Activated CD8-positive, alpha-beta T cell treated with anti-CD3 and anti-CD28 coated beads for 36 hours (primary cell): ENCODE results near the gene SGK1. TPM values are rescaled to one million over a fixed set of nuclear protein-coding genes. Genes with fewer than 3 reads are reported as not detected.

Source experiments
- ATAC-seq: fragments of 200-7000 bp; cut with Tn5 transposase; one replicate; pipeline ENCODE4 v1.10.0; 2021; ENCODE audit warnings: mild to moderate bottlenecking, moderate library complexity
- CTCF ChIA-PET: fragments of 350-600 bp; sonication (Branson Sonifier 250); formaldehyde crosslinking; loops from one replicate; lab custom pipeline; 2021; ENCODE audit warnings: antibody characterized with exemption; lab: Charles Lee
- POLR2A ChIA-PET: fragments of 350-600 bp; sonication (Branson Sonifier 250); formaldehyde crosslinking; loops from one replicate; lab custom pipeline; 2021; ENCODE audit warnings: antibody characterized with exemption; lab: Charles Lee
- DNase-seq: peaks from one replicate; pipeline ENCODE4 v3.0.0-alpha.2; 2020
- H3K27ac Mint-ChIP-seq: one replicate; pipeline ENCODE4 v1.8.0; 2021; ENCODE audit warnings: mild to moderate bottlenecking, mixed read lengths
- H3K27me3 Mint-ChIP-seq: one replicate; pipeline ENCODE4 v1.8.0; 2021; ENCODE audit warnings: mixed read lengths
- H3K36me3 Mint-ChIP-seq: one replicate; pipeline ENCODE4 v1.8.0; 2021; ENCODE audit warnings: low read depth, mixed read lengths
- H3K4me1 Mint-ChIP-seq: one replicate; pipeline ENCODE4 v1.8.0; 2021; ENCODE audit warnings: low read depth, mixed read lengths
- H3K4me3 Mint-ChIP-seq: one replicate; pipeline ENCODE4 v1.8.0; 2021; ENCODE audit warnings: mild to moderate bottlenecking, moderate library complexity, mixed read lengths
- H3K9me3 Mint-ChIP-seq: one replicate; pipeline ENCODE4 v1.8.0; 2021; ENCODE audit warnings: mixed read lengths
- intact Hi-C: fragments of 100-400 bp; cut with micrococcal nuclease; formaldehyde crosslinking; loops from one replicate; pipeline ENCODE4 v1.10.0; 2022
- total RNA-seq, 2 experiments: library from RNA; stranded (reverse); gene quantifications; one replicate each; pipeline ENCODE4 v1.2.3, GENCODE V29; 2021
- TF ChIP-seq, protein P1 (sequence below): fragments of 200-600 bp; IDR thresholded peaks from one replicate; pipeline ENCODE4 v1.8.0; 2022; ENCODE audit warnings: antibody characterized with exemption, mild to moderate bottlenecking

The SGK1 gene
- total RNA-seq, 2 experiments from 2014 or later = 46.4 to 53.4 TPM

DNA sequence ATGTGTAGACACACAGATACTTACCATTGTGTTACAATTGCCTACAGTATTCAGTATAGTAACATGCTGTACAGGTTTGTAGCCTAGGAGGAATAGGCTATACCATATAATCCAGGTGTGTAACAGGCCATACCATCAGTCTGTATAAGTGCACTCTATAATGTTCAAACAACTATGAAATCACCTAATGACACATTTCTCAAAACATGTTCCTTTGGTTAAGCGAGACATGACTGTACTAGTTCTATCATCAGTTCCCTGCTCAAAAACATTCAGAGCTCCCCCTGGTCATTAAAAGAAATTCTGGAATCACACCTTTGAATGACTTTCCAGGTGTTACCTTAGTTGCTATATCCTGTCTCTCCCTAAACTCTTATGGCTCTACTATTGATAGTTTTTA, 195.1 kb downstream of the SGK1 start:
- intact Hi-C loops = loop anchor here (10.0 kb wide), 1 partner anchor 702 kb away; no protein-coding TSS in a partner anchor
- ATAC-seq (no peak), DNase-seq (no peak)
- peaks cover 2% of the 10 kb centered on the region for H3K4me1 Mint-ChIP-seq
- no peak overlapping the region for H3K27ac Mint-ChIP-seq
- CTCF ChIA-PET = interaction anchor here (0.9 to 5.6 kb wide), 31 partner anchors 11 to 817 kb away, joined by 3 to 61 read pairs (median 6); no protein-coding TSS in a partner anchor
- no peak overlapping the region for H3K4me3 Mint-ChIP-seq
- H3K27me3 Mint-ChIP-seq = no peaks in the 10 kb centered on the region
- POLR2A ChIA-PET = no interaction called here
- TF ChIP-seq, protein P1, sequence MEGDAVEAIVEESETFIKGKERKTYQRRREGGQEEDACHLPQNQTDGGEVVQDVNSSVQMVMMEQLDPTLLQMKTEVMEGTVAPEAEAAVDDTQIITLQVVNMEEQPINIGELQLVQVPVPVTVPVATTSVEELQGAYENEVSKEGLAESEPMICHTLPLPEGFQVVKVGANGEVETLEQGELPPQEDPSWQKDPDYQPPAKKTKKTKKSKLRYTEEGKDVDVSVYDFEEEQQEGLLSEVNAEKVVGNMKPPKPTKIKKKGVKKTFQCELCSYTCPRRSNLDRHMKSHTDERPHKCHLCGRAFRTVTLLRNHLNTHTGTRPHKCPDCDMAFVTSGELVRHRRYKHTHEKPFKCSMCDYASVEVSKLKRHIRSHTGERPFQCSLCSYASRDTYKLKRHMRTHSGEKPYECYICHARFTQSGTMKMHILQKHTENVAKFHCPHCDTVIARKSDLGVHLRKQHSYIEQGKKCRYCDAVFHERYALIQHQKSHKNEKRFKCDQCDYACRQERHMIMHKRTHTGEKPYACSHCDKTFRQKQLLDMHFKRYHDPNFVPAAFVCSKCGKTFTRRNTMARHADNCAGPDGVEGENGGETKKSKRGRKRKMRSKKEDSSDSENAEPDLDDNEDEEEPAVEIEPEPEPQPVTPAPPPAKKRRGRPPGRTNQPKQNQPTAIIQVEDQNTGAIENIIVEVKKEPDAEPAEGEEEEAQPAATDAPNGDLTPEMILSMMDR = no peak
- no peaks in the 10 kb centered on the region for H3K36me3 Mint-ChIP-seq
- H3K9me3 Mint-ChIP-seq = no peaks in the 10 kb centered on the region

DNA sequence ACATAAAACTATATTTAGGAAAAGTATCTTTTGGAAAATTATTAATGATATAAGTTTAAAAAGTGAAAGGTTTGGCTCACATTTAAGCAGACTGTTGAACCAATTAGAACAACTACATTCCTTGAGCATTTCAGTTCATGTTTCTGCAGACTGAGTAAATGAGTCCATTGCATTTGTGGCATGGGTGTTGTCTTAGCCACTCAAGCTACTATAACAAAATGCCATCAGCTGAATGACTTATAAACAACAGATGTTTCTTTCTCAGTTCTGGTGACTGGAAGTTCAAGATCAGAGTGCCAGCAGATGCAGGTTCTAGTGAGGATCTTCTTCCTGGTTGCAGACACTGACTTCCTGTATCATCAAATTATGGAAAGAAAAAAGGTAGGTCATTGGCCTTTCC, 198.4 kb downstream of the SGK1 start:
- Mint-ChIP-seq H3K36me3 (no peaks in the 10 kb centered on the region), H3K4me1 (peaks cover 5% of the 10 kb centered on the region), H3K9me3 (no peaks in the 10 kb centered on the region), H3K27ac (no peak overlapping the region), H3K27me3 (peaks cover 2% of the 10 kb centered on the region), H3K4me3 (no peak overlapping the region)
- no peak for ATAC-seq
- TF ChIP-seq, protein P1 = no peak
- POLR2A ChIA-PET = no interaction called here
- intact Hi-C loops = no loop called here
- no peak for DNase-seq
- CTCF ChIA-PET = no interaction called here
